ENCODE data around the gene DNASE2B. TPM values are rescaled to one million over a fixed set of nuclear protein-coding genes. Genes with fewer than 3 reads are reported as not detected.

The DNASE2B gene
- total and polyA plus RNA-seq, 2 donors (not counting 3 experiments of a cell fraction or from before 2014, with no cell fraction given) = not detected

DNA sequence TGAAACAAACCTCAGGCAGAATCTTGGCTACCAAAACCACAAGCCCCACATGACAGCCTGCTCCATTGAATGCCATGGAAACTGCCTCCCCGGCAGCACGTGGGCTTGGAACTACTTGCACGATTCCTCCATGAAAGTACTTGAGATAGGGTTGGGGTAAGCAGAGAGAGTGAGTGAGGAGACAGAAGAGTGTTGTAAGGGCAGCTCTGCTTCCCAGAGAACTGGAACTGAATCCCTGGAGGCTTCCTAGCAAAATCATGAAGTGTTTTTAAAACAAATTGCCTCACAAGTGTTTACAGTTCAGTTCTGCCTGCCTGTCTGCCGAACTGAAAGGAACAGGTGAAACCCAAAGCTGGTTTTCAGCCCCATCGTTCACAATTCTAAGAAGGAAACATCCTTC lies 35.3 kb upstream of the DNASE2B start:
- H4K20me1 ChIP-seq (replicated peaks; ENCODE audit: control insufficient read depth, extremely low read depth, insufficient read depth, low read length) = no peaks in the 10 kb centered on the region
- intact Hi-C loops (cut with micrococcal nuclease) (no loop called here), dilution Hi-C loops (cut with MboI; ENCODE audit: extremely low pct_ligation_motif_present, low sequenced_read_pairs) (no loop called here)
- POLR2A ChIA-PET = interaction anchor here (0.7 kb wide), 1 partner anchor 61 kb away, joined by 3 read pairs; no protein-coding TSS in a partner anchor
- no peak overlapping the region for H3K27ac ChIP-seq (ENCODE audit: insufficient read depth, low read depth, low read length)
- H3K27me3 ChIP-seq (ENCODE audit: control insufficient read depth in 2 of 2, insufficient read depth in 2 of 2, low read length in 2 of 2) = no peaks in the 10 kb centered on the region
- DNase-seq (ENCODE audit: low read depth, low spot score) (no peak), FAIRE-seq (no peak)
- CTCF ChIA-PET = no interaction called here
- H3K9me1 ChIP-seq (replicated peaks; ENCODE audit: control insufficient read depth, extremely low read depth, insufficient read depth, low read length) = no peaks in the 10 kb centered on the region
- no peaks in the 10 kb centered on the region for H3K9me3 ChIP-seq (replicated peaks; ENCODE audit: control insufficient read depth, insufficient read depth, low read length)
- H2AFZ ChIP-seq (ENCODE audit: low read depth, low read length) = peak overlapping the region; percentile 57
- TF ChIP-seq GATA2 (IDR thresholded peaks at IDR 0.05; ENCODE audit: insufficient read depth, insufficient read length, low read depth, low read length) (no peak), MAX (IDR thresholded peaks at IDR 0.05; ENCODE audit: insufficient read depth, insufficient read length) (no peak), MYC (IDR thresholded peaks at IDR 0.05; ENCODE audit: low read depth, low read length) (no peak), POLR2A (IDR thresholded peaks at IDR 0.05; ENCODE audit: low read depth, low read length) (no peak), EZH2 (IDR thresholded peaks at IDR 0.05; ENCODE audit: borderline replicate concordance, low read depth, low read length, severe bottlenecking) (no peak), JUN (IDR thresholded peaks at IDR 0.05; ENCODE audit: borderline replicate concordance, insufficient read depth, insufficient read length, low read depth) (no peak), FOS (IDR thresholded peaks at IDR 0.05; ENCODE audit: borderline replicate concordance, insufficient read depth, low read length) (no peak), POLR2AphosphoS5 (IDR thresholded peaks at IDR 0.05; ENCODE audit: insufficient read depth, low read depth, low read length) (no peak)
- TF ChIP-seq, protein P1, sequence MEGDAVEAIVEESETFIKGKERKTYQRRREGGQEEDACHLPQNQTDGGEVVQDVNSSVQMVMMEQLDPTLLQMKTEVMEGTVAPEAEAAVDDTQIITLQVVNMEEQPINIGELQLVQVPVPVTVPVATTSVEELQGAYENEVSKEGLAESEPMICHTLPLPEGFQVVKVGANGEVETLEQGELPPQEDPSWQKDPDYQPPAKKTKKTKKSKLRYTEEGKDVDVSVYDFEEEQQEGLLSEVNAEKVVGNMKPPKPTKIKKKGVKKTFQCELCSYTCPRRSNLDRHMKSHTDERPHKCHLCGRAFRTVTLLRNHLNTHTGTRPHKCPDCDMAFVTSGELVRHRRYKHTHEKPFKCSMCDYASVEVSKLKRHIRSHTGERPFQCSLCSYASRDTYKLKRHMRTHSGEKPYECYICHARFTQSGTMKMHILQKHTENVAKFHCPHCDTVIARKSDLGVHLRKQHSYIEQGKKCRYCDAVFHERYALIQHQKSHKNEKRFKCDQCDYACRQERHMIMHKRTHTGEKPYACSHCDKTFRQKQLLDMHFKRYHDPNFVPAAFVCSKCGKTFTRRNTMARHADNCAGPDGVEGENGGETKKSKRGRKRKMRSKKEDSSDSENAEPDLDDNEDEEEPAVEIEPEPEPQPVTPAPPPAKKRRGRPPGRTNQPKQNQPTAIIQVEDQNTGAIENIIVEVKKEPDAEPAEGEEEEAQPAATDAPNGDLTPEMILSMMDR (IDR thresholded peaks at IDR 0.05; ENCODE audit: extremely low read depth in 1 of 2, insufficient read depth in 1 of 2, low read depth in 1 of 2, low read length in 2 of 2) = no peak
- no TSS peak for BruUV-seq (replicated peaks)
- H3K9ac ChIP-seq (replicated peaks; ENCODE audit: extremely low read depth, insufficient read depth, low read length) = no peak overlapping the region
- H3K36me3 ChIP-seq (ENCODE audit: control insufficient read depth in 2 of 2, extremely low read depth in 1 of 2, insufficient read depth in 2 of 2, low read length in 2 of 2) = no peaks in the 10 kb centered on the region
- H3K79me2 ChIP-seq (ENCODE audit: control insufficient read depth, insufficient read depth, low read length) = no peaks in the 10 kb centered on the region
- peaks cover 28% of the 10 kb centered on the region for H3K4me1 ChIP-seq (ENCODE audit: control insufficient read depth, extremely low read depth, insufficient read depth, low read length)
- no peak overlapping the region for H3K4me3 ChIP-seq (replicated peaks in 1 of 3; ENCODE audit: insufficient read depth in 1 of 3, low read depth in 1 of 3, low read length in 3 of 3)
- H3K4me2 ChIP-seq (ENCODE audit: insufficient read depth, low read length) = no peak overlapping the region
